ENCODE measurements around the gene CHAT. TPM values are rescaled to one million over a fixed set of nuclear protein-coding genes. Genes with fewer than 3 reads are reported as not detected.

The CHAT gene
- total RNA-seq = not detected

DNA sequence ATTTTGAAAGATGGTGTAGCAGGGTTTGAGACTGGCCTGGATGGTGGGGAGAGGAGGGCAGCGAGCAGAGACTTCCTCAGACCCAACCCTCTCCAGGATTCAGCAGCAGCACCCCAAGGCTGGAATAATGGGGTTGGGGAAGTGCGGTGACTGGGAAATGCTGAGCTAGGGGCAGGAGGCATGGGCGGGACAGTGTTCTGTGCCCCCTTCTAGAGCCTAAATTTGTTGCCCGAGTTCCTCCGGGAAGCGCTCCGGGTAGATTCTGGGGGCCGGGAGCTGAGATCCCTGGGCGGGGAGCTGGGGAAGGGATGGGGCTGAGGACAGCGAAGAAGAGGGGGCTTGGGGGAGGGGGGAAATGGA, at the start of gene CHAT:
Gene CHAT, plus strand, starts transcription at position 156 of the 360 bp plus-strand sequence. Its CDS starts 153 bp downstream, at position 309.
- no peak for DNase-seq (ENCODE audit: low spot score)
- ATAC-seq (ENCODE audit: low FRiP score) = no peak
- TF ChIP-seq, protein P1, sequence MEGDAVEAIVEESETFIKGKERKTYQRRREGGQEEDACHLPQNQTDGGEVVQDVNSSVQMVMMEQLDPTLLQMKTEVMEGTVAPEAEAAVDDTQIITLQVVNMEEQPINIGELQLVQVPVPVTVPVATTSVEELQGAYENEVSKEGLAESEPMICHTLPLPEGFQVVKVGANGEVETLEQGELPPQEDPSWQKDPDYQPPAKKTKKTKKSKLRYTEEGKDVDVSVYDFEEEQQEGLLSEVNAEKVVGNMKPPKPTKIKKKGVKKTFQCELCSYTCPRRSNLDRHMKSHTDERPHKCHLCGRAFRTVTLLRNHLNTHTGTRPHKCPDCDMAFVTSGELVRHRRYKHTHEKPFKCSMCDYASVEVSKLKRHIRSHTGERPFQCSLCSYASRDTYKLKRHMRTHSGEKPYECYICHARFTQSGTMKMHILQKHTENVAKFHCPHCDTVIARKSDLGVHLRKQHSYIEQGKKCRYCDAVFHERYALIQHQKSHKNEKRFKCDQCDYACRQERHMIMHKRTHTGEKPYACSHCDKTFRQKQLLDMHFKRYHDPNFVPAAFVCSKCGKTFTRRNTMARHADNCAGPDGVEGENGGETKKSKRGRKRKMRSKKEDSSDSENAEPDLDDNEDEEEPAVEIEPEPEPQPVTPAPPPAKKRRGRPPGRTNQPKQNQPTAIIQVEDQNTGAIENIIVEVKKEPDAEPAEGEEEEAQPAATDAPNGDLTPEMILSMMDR (IDR thresholded peaks at IDR 0.05) = no peak

DNA sequence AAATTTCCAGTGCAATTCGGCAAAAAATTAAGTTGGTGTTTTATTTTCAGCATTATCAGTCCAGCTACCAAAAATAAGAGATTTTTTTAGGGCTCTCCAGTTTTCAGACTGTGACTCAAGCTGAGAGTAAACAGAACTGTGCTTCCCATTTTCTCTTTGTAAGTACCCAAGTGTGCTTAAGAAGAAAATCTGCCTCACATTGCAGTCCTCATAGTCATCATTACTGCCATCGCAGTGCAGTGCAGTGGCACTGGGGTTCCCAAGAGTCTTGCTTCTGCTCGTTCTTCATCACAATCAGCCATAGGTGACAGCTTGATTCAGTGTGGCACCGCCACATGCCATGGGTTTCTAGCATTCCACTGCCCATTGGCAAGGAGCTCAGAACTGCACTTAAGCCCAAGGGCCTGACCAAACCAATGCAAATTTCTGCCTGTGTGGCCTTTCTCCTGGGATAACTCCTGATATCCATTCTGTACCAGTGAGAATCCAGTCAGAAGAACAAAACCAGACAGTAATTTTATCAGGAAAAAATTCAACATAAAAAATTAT, 49.3 kb upstream of the CHAT start:
- ATAC-seq (ENCODE audit: low FRiP score) = no peak
- TF ChIP-seq, protein P1 (IDR thresholded peaks at IDR 0.05) = no peak

DNA sequence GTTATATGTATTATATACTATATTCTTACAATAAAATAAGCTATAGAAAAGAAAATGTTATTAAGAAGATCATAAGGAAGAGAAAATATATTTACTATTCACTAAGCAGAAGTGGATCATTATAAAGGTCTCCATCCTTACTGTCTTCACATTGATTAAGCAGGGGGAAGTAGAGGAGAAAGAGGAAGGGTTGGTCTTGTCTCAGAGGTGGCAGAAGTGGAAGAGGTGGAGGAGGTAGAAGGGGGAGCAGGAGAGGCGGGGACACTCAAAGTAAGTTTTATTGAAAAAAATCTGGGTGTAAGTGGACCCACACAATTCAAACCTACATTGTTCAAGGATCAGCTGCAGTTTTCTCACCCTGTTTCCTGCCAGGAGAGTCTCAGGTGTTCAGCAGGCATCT, 46.0 kb upstream of the CHAT start:
- ATAC-seq (ENCODE audit: low FRiP score) = no peak
- TF ChIP-seq, protein P1 (IDR thresholded peaks at IDR 0.05) = no peak
- DNase-seq (ENCODE audit: low spot score) = no peak

More for the DNA sequence above, 49.3 kb upstream of the CHAT start:
- DNase-seq (ENCODE audit: low spot score) = no peak

DNA sequence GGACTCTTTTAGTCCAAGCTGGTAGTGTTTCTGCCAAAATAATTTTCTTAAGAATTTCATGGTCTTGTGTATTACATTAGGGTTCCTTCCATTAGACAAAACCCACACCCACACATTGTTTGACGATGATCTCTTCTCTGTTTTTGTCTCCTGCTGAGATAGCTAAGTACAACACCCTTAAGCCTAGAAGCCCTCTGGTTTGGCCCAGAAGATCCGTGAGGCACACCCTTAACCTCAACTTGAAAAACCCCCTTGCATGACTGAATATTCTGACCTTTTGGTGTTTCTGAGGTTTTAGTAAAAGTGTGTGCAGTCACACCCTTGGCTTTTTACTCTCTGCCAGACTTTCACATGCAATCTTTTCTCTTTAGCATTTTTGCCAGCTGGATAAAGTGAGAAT, 45.6 kb upstream of the CHAT start:
- DNase-seq (ENCODE audit: low spot score) = no peak
- TF ChIP-seq, protein P1 (IDR thresholded peaks at IDR 0.05) = no peak
- ATAC-seq (ENCODE audit: low FRiP score) = peak; percentile 83

DNA sequence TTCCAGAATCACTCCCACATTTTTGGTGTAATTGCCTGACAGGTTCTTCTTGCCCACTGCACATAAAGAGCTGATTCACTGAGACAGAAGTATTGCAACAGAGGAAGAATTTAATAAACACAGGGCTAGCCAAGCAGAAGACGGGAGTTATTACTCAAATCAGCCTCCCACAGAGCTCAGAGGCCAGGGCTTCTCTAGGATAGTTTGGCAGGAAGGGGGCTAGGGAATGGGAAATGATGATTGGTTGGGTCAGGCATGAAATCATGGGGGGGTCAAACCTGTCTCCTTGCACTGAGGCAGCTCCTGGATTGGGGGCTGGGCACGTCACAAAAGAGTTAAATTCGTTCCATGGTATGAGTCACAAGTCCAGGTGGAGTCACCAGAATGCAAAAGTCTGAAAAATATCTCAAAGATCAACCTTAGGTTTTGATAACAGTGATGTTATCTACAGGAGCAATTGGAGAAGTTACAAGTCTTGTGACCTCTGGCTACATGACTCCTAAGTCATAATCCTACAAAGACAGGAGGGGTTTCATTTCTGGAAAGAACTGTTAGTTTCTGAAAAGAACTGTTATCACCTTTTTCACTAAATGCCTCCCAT, 44.7 kb upstream of the CHAT start:
- TF ChIP-seq, protein P1 (IDR thresholded peaks at IDR 0.05) = no peak
- no peak for DNase-seq (ENCODE audit: low spot score)
- peak; percentile 84 for ATAC-seq (ENCODE audit: low FRiP score)

DNA sequence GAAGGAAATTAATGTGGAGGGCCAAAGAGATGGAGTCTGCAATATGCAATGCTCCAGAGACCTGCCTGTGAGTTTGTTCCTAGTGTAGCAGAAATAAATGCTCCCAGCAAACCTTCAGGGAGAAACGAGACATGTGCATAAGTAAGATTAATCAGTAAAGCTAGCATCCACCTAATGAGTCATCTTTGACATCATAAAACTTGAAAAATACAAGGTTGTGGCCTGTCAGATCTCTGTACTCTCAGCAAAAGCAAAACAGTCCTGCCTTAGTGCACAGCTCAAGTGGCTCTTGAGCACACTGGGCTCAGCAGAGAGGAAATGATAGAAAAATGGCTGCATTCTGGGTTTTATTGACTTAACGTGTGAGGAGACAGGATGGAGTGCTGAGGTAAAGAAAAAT, 42.4 kb upstream of the CHAT start:
- DNase-seq (ENCODE audit: low spot score) (no peak), ATAC-seq (ENCODE audit: low FRiP score) (no peak)
- TF ChIP-seq, protein P1 (IDR thresholded peaks at IDR 0.05) = no peak

DNA sequence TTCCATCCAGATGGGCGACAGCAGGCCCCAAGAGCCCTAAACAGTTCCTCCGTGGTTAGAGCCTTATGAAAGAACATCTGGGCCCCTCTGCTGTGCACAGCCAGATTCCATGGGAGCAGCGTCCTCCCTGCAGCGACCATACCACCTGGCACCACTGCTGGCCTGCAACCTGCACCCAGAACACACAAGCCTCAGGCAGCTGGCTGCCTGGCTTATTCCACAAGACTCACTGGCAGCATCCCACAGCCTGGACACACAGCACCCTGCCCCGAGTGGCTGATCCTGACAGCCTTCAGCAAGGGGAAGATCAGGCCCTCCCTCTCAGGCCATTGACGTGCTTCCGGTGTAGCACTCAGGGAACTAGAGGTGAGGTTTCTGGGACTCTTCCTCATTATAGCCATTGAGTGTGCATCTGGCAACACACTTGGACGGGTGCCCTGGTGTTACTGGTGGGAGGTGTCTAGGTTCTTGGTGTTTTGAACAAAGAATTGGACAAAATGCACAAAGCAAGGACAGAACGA, 41.2 kb upstream of the CHAT start:
- TF ChIP-seq, protein P1 (IDR thresholded peaks at IDR 0.05) = no peak
- no peak for ATAC-seq (ENCODE audit: low FRiP score)

More for the DNA sequence above, 41.2 kb upstream of the CHAT start:
- no peak for DNase-seq (ENCODE audit: low spot score)

Measured in omental fat pad (tissue), 4 donors.